Choroid plexus epithelial cell (primary cell): ENCODE data around the gene ILDR2.

Source experiments
- DNase-seq: peaks from one replicate; pipeline ENCODE4 v3.0.0-alpha.2; 2010; ENCODE audit warnings: low read depth
- H3K4me3 ChIP-seq: 2 replicates; pipeline ENCODE4 v1.5.1; 2011; ENCODE audit warnings: low read depth, mild to moderate bottlenecking, control low read depth, low read length, moderate library complexity
- TF ChIP-seq, protein P1 (sequence below): conservative IDR thresholded peaks from 2 replicates; pipeline ENCODE4 v1.5.1; 2011; ENCODE audit warnings: low read depth, mild to moderate bottlenecking, control low read depth, inconsistent platforms, low read length, moderate library complexity

The ILDR2 gene

DNA sequence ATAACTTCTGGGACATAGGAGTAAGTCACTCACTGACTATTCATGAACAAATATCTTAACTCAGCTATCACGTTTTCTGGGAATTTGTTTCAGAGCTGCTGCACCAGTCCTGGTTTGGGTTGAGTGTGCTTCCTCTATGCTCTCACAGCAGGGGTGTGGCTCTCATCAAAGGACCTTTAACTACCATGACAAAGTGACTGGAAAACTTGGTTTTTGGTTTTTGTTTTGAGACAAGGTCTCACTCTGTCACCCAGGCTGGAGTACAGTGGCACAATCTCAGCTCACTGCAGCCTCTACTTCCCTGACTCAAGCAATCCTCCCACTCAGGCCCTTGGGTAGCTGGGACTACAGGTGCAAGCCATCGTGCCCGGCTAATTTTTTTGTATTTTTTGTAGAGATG, 4.1 kb downstream of the ILDR2 start:
- no peak for DNase-seq
- H3K4me3 ChIP-seq = no peak overlapping the region
- TF ChIP-seq, protein P1, sequence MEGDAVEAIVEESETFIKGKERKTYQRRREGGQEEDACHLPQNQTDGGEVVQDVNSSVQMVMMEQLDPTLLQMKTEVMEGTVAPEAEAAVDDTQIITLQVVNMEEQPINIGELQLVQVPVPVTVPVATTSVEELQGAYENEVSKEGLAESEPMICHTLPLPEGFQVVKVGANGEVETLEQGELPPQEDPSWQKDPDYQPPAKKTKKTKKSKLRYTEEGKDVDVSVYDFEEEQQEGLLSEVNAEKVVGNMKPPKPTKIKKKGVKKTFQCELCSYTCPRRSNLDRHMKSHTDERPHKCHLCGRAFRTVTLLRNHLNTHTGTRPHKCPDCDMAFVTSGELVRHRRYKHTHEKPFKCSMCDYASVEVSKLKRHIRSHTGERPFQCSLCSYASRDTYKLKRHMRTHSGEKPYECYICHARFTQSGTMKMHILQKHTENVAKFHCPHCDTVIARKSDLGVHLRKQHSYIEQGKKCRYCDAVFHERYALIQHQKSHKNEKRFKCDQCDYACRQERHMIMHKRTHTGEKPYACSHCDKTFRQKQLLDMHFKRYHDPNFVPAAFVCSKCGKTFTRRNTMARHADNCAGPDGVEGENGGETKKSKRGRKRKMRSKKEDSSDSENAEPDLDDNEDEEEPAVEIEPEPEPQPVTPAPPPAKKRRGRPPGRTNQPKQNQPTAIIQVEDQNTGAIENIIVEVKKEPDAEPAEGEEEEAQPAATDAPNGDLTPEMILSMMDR = no peak

DNA sequence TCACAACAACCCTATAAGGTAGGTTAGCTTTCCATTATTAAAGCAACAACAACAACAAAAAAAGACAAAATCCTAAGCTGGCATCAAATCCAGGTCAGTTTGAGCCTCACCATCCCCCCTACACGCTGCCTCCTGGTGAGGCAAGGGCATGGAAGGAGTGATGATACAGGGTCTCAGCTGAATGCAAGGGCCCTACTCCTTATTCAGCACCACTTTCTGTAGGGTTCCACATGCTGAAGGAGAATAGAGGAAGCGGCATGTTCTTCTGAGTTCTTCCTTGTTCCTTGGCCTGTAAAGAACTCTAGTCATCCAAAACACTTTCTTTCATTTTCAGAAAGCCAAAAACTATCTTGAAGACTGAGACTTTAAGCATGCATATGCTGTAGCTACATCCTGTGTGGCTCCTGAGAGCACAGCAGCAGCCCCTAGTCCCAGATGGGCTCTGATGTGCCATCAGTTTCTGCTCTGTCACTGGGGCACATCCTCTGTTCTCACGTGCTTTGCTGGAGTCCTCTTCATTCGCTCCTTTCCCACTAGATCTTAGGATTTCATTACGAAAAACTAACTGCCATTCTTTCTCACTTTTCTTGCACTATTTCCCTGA, 6.2 kb downstream of the ILDR2 start:
- TF ChIP-seq, protein P1 = no peak
- H3K4me3 ChIP-seq = no peak overlapping the region
- no peak for DNase-seq

DNA sequence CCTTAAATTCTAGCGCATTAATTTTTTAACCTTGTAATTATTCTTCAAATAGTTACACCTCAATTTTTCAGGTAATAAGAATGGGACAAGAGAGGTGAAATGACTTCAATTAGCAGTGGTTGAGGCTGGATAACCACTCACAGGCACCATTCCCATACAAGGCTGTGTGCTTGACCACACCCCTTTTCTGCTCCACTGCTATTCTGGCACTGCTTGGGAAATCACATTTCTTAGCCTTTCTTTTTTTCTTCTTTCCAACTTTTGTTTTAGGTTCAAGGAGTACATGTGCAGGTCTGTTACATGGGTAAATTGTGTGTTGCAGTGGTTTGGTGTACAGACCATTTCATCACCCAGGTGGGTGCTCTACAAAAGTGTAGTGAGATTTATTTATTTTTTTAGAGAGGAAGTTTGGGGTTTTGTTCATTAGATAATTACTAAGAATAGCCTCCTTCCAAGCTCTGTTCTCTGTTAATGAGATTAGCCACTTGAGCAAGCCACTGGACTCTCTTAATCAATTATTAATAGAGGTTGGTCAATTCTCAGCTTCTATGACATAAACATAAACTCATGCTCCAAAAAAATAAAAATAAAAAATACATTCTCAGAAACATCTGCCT, 14.4 kb downstream of the ILDR2 start:
- TF ChIP-seq, protein P1 = no peak
- no peak for DNase-seq
- no peak overlapping the region for H3K4me3 ChIP-seq

DNA sequence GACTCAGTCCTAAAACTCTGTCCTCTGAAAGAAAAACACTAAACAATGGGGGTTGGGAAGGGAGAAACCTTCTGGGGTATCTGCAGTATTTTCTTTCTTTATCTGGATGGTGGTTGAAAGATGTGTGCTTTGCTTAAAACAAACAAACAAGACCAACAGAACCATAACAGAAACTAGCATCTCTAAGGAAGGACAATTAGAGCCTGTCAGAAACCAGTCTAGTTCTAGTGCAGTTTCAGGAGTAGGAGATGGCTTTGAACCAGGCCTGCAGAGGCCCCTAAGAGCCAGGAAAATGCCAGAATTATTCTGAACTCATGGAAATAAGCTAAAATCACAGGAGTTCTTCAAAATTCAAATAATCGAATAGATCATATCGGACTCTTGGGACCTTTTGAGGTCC, 18.5 kb downstream of the ILDR2 start:
- TF ChIP-seq, protein P1 = no peak
- DNase-seq = no peak
- no peak overlapping the region for H3K4me3 ChIP-seq

DNA sequence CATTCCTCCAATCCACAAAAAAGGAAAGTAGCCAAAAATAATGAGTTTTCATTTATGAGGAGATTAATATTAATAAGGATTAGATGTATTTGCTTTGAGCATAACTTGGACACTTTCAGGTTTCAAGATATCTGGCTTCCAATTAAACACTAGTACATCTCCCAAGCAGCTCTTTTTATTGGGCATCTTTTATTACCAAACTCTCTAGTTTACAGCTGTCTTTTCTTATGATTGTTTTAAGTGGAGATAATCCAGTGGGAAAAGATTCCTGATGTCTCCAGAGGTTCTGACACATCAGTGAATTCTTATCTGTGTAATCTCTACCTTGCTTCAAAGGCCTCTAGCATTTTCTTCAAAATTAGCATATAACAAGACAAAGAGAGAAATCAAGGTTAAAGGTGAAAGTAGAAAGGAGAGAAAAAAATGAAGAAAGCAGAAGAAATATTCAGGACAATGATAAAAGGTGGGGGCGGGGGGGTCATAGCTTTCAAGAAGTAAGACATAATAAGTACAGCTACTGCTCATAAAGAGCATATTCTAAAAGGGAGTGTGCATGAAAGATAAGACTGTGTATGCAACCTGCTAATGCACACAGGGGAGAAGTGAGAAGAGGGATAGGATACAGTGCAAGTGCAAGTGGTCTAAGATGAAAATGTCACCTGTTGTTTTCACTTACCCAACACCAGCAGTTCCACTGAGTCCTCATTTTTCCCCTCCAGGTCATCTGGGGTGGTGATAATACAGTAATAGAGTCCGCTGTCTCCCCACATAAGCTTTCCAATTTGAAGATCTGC, 19.1 kb downstream of the ILDR2 start:
- no peak overlapping the region for H3K4me3 ChIP-seq
- TF ChIP-seq, protein P1 = no peak
- no peak for DNase-seq

DNA sequence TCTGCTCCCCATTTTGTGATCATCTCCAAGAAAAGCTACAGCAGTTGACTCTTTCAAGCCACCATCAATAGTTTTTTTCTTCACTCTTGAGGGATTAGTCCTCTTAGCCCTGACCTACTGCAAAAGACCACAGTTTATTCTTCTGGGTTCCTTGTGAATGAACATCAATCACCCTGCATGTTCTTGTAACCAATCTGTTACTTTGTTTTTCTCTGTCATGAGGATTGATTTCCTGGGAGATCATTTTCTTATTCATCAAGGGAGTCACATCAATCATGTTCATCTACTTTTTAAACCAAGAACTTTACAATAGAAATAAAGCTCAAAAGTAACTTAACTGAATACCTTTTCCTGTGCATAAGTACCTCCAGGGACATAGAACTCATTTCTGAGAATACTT, 21.8 kb downstream of the ILDR2 start:
- TF ChIP-seq, protein P1 = no peak
- DNase-seq = no peak
- no peak overlapping the region for H3K4me3 ChIP-seq
